DOHH2 (cell line): Measurements from ENCODE around the gene NEURL3.

Experiments
- H3F3A ChIP-seq: fragments of 200-600 bp; sonication (generic), shearing (Covaris generic); 2 replicates; pipeline ENCODE4 v1.6.0; 2016; ENCODE audit warnings: antibody characterized with exemption, mild to moderate bottlenecking; ENCODE audit not compliant: control insufficient read depth, insufficient read depth
- H3K27ac ChIP-seq: fragments of 200-600 bp; sonication (generic); 2 replicates; pipeline ENCODE4 v1.5.1; 2014; ENCODE audit warnings: low read depth, mild to moderate bottlenecking, low read length, moderate library complexity
- H3K27me3 ChIP-seq: fragments of 200-600 bp; sonication (generic); 2 replicates; pipeline ENCODE4 v1.6.1; 2014; ENCODE audit warnings: mild to moderate bottlenecking, low read length, mixed read lengths; ENCODE audit not compliant: control insufficient read depth
- H3K36me3 ChIP-seq: fragments of 200-600 bp; sonication (generic); 2 replicates; pipeline ENCODE4 v1.6.1; 2014; ENCODE audit warnings: mild to moderate bottlenecking, low read length, moderate library complexity, mixed read lengths; ENCODE audit not compliant: control insufficient read depth
- H3K4me1 ChIP-seq: fragments of 200-600 bp; sonication (generic); 2 replicates; pipeline ENCODE4 v1.6.1; 2014; ENCODE audit warnings: mild to moderate bottlenecking, low read length, mixed read lengths; ENCODE audit not compliant: control insufficient read depth
- H3K4me2 ChIP-seq: fragments of 200-600 bp; sonication (generic); 2 replicates; pipeline ENCODE4 v1.6.0; 2014; ENCODE audit warnings: mild to moderate bottlenecking, low read length, moderate library complexity
- H3K4me3 ChIP-seq: fragments of 200-600 bp; sonication (generic); 2 replicates; pipeline ENCODE4 v1.5.1; 2014; ENCODE audit warnings: mild to moderate bottlenecking, low read length, mixed read lengths
- H3K79me2 ChIP-seq: fragments of 200-600 bp; sonication (generic); 2 replicates; pipeline ENCODE4 v1.6.1; 2014; ENCODE audit warnings: mild to moderate bottlenecking, low read length, mixed read lengths; ENCODE audit not compliant: control insufficient read depth
- H3K9me2 ChIP-seq: fragments of 200-600 bp; sonication (generic); replicated peaks from 2 replicates; pipeline ENCODE4 v1.6.1; 2014; ENCODE audit warnings: mild to moderate bottlenecking, low read length, mixed read lengths; ENCODE audit not compliant: control insufficient read depth
- H3K9me3 ChIP-seq: fragments of 200-600 bp; sonication (generic); 2 replicates; pipeline ENCODE4 v1.6.1; 2014; ENCODE audit warnings: antibody characterized with exemption, low read length, mixed read lengths; ENCODE audit not compliant: control insufficient read depth, insufficient read depth
- H4K20me1 ChIP-seq: fragments of 200-600 bp; sonication (generic); 2 replicates; pipeline ENCODE4 v1.6.0; 2014; ENCODE audit warnings: low read depth, mild to moderate bottlenecking, antibody characterized with exemption, low read length, moderate library complexity; ENCODE audit not compliant: control insufficient read depth, insufficient read depth
- CTCF ChIP-seq: fragments of 200-600 bp; sonication (generic); IDR thresholded peaks from one replicate; pipeline ENCODE4 v1.5.1; 2014; ENCODE audit warnings: antibody characterized with exemption, mild to moderate bottlenecking, low read depth, low read length; ENCODE audit not compliant: poor library complexity, severe bottlenecking
- EZH2phosphoT487 ChIP-seq: fragments of 200-600 bp; sonication (generic); IDR thresholded peaks from 2 replicates; pipeline ENCODE4 v1.6.1; 2017; ENCODE audit warnings: borderline replicate concordance, mild to moderate bottlenecking, antibody characterized with exemption, low read length, moderate library complexity, mixed read lengths

The NEURL3 gene

GRCh38 chr2:96528006-96528699 lies 23.0 kb upstream of the NEURL3 start:
- H3K9me2 ChIP-seq = no peaks in the 10 kb centered on the region
- H3K4me1 ChIP-seq = peaks cover 5% of the 10 kb centered on the region; the same call in 1 of the 2 replicates
- H3K4me2 ChIP-seq = 0 out of 2 replicates have a peak overlapping the region, but pooled peaks have one; percentile 16
- H4K20me1 ChIP-seq = no peaks in the 10 kb centered on the region
- H3K36me3 ChIP-seq = no peaks in the 10 kb centered on the region
- no peaks in the 10 kb centered on the region for H3K79me2 ChIP-seq
- TF ChIP-seq CTCF (no peak), EZH2phosphoT487 (peak; percentile 46; the same call in 1 of the 2 replicates)
- H3F3A ChIP-seq = no peaks in the 10 kb centered on the region
- H3K9me3 ChIP-seq = no peaks in the 10 kb centered on the region
- H3K27ac ChIP-seq = no peak overlapping the region
- no peak overlapping the region for H3K4me3 ChIP-seq
- H3K27me3 ChIP-seq = peaks cover 94% of the 10 kb centered on the region

DNA sequence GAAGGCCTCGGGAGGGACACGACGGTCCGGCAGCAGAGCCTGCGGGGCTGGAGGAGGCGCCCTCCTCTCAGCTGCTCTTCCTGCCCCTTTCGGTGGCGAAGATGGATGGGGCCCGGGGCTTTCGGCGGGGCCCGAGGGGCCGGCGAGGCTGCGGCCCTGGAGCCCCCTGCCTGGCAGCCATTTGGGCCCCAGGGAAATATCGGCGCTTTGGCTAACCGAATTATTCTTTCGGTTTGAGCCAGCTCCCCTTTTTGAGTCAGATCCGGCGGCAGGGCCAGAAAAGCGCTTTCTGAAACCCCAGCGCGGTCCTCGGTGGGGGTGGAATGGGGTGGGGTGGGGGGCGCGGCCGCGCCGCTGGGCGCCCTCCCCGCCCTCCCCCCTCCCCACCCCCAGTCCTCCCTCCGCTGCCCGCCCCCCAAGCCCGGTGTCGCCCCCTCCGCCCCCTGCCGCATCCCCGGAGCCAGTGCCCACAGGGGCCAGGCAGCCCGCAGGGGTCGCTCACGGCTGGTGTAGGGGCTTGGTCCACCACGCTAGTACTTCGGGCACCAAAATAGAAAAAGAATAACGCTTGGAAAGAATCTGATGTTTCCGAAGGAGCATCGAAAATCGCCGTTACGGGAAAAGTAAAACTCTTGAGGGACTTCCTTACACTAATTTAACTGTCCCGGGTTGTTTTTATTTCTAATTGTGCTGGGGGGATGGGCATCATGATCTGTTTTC lies 22.3 kb upstream of the NEURL3 start:
- Histone ChIP-seq H3K36me3 (no peaks in the 10 kb centered on the region), H3K4me1 (peaks cover 5% of the 10 kb centered on the region; the same call in 1 of the 2 replicates), H4K20me1 (no peaks in the 10 kb centered on the region), H3K79me2 (no peaks in the 10 kb centered on the region), H3F3A (no peaks in the 10 kb centered on the region), H3K9me2 (no peaks in the 10 kb centered on the region), H3K4me3 (peak overlapping the region; percentile 20; the same call in 1 of the 2 replicates), H3K4me2 (peak overlapping the region; percentile 40; the same call in 1 of the 2 replicates), H3K27me3 (peaks cover 90% of the 10 kb centered on the region), H3K9me3 (no peaks in the 10 kb centered on the region), H3K27ac (no peak overlapping the region)
- no peak for TF ChIP-seq CTCF
- TF ChIP-seq EZH2phosphoT487 = peak; percentile 81; the same call in 1 of the 2 replicates

GRCh38 chr2:96526615-96527285 lies 21.6 kb upstream of the NEURL3 start:
- Histone ChIP-seq H3F3A (no peaks in the 10 kb centered on the region), H3K27me3 (peaks cover 83% of the 10 kb centered on the region), H3K9me2 (no peaks in the 10 kb centered on the region), H3K4me2 (peak overlapping the region; percentile 40; the same call in 1 of the 2 replicates), H3K79me2 (no peaks in the 10 kb centered on the region), H3K9me3 (no peaks in the 10 kb centered on the region), H3K27ac (no peak overlapping the region), H3K4me3 (peak overlapping the region; percentile 20; the same call in 1 of the 2 replicates), H3K36me3 (no peaks in the 10 kb centered on the region), H4K20me1 (no peaks in the 10 kb centered on the region), H3K4me1 (peaks cover 5% of the 10 kb centered on the region; the same call in 1 of the 2 replicates)
- TF ChIP-seq CTCF (no peak), EZH2phosphoT487 (peak; percentile 84; the same call in 1 of the 2 replicates)
